Activated T-cell treated with anti-CD3 and anti-CD28 coated beads, Interleukin-2, amount 50 U/mL, for 4 hours (primary cell): ENCODE measurements around the gene HS6ST2. TPM values are rescaled to one million over a fixed set of nuclear protein-coding genes. Genes with fewer than 3 reads are reported as not detected.

ENCODE experiments used
- ATAC-seq, 2 donors: fragments of 200-7000 bp; cut with Tn5 transposase; one replicate each; pipeline ENCODE4 v1.10.0; 2021
- DNase-seq: peaks from one replicate; pipeline ENCODE4 v3.0.0-alpha.2; 2020
- H3K27me3 Mint-ChIP-seq: one replicate; pipeline ENCODE4 v1.8.0; 2021; ENCODE audit warnings: low read depth, mixed read lengths
- H3K36me3 Mint-ChIP-seq: one replicate; pipeline ENCODE4 v1.8.0; 2022; ENCODE audit warnings: mixed read lengths; ENCODE audit not compliant: insufficient read depth
- H3K4me1 Mint-ChIP-seq: one replicate; pipeline ENCODE4 v1.8.0; 2021; ENCODE audit warnings: low read depth, mixed read lengths
- H3K4me3 Mint-ChIP-seq: one replicate; pipeline ENCODE4 v1.8.0; 2021; ENCODE audit warnings: mild to moderate bottlenecking, moderate library complexity, mixed read lengths
- H3K9me3 Mint-ChIP-seq: one replicate; pipeline ENCODE4 v1.8.0; 2021; ENCODE audit warnings: mixed read lengths
- total RNA-seq, 3 donors: library from RNA; stranded (reverse); gene quantifications; one replicate each; pipeline ENCODE4 v1.2.1, GENCODE V29; 2021

The HS6ST2 gene
- total RNA-seq, 3 donors from 2014 or later = 0.63 to 1.4 (median 0.89) TPM

DNA sequence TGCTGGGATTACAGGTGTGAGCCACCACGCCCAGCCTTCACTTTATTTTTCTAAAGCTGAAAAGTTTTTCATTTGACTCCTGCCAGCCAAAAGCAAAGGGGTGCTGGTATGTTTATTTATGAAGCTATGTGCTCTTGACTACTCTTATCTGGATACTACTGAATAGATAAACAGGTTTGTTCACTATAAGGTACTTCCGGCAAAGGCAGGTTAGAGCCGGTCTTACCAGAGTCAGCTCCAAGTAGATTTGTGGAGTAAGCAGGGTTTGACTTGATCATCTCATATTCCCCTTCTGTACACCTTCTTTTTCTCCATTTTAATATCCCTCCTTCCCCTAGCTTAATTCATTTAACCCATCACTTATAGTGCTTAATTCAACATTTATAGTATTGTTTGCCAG lies 294.2 kb downstream of the HS6ST2 start:
- peaks cover 4% of the 10 kb centered on the region for H3K27me3 Mint-ChIP-seq
- H3K36me3 Mint-ChIP-seq = no peaks in the 10 kb centered on the region
- DNase-seq = no peak
- no peak overlapping the region for H3K4me3 Mint-ChIP-seq
- no peaks in the 10 kb centered on the region for H3K4me1 Mint-ChIP-seq
- no peaks in the 10 kb centered on the region for H3K9me3 Mint-ChIP-seq
- ATAC-seq = no peak

DNA sequence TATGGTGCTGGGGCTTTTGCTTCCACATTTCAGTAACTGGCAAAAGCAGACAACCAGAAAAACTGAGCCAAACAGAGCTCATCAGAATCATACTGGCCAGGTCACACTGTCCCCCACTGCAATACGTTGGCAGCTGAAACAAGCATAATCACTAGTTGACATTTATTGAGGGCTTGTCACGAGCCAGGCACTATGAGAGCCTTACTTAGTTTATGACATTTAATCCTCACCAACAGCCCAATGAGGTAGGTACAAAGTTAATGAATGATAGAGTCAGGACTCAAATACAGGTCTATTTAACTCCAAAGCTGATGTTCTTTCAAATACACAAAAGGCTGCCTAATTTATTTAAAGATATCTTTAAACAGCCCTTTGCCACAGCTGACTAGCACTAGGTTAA lies 295.6 kb downstream of the HS6ST2 start:
- no peaks in the 10 kb centered on the region for H3K4me1 Mint-ChIP-seq
- no peak for ATAC-seq
- no peaks in the 10 kb centered on the region for H3K27me3 Mint-ChIP-seq

DNA sequence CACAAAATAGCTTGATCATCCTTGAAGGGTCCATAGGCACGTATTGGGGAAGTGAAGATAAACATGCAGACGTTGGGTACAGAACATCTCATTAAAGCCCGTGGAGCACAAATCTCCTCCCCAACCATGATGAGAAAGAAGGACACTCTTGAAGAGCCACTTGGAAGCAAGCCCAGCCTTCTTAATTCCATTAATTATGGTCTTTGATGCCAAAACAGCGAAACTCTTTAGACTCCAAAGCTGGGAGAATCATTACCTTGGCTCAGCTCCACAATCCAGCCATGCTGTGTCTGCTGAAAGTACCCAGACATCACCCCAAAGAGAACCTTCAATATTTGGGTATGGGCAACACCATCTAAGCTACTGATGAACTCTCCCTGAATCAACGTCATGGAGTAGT lies 300.6 kb downstream of the HS6ST2 start:
- Mint-ChIP-seq H3K27me3 (peaks cover 5% of the 10 kb centered on the region), H3K4me1 (no peaks in the 10 kb centered on the region), H3K4me3 (no peak overlapping the region), H3K36me3 (no peaks in the 10 kb centered on the region), H3K9me3 (no peaks in the 10 kb centered on the region)
- ATAC-seq = no peak
- no peak for DNase-seq

More for the DNA sequence above, 295.6 kb downstream of the HS6ST2 start:
- no peaks in the 10 kb centered on the region for H3K36me3 Mint-ChIP-seq
- H3K4me3 Mint-ChIP-seq = no peak overlapping the region
- H3K9me3 Mint-ChIP-seq = no peaks in the 10 kb centered on the region
- no peak for DNase-seq

DNA sequence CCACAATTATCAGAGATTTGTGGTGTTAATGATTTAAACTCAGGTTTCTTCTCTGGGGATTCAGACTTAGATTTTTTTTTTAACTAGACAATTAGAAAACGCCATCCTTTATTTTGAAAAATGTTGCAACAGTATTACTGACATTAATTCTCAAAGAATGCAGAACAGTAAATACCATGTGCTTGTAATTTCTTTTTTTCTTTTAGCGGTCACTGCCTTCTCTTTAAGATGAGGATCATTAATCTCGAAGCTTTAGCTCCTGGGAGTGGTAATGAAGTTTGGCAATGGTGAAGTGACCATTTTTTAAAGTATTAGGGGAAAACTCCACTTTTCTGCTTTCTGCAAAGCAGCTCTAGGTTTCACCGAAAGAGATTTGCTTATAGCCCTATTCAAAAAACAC lies 305.6 kb downstream of the HS6ST2 start:
- Mint-ChIP-seq H3K27me3 (peaks cover 5% of the 10 kb centered on the region), H3K4me1 (no peaks in the 10 kb centered on the region), H3K9me3 (no peaks in the 10 kb centered on the region), H3K4me3 (no peak overlapping the region), H3K36me3 (no peaks in the 10 kb centered on the region)
- ATAC-seq (no peak), DNase-seq (no peak)

DNA sequence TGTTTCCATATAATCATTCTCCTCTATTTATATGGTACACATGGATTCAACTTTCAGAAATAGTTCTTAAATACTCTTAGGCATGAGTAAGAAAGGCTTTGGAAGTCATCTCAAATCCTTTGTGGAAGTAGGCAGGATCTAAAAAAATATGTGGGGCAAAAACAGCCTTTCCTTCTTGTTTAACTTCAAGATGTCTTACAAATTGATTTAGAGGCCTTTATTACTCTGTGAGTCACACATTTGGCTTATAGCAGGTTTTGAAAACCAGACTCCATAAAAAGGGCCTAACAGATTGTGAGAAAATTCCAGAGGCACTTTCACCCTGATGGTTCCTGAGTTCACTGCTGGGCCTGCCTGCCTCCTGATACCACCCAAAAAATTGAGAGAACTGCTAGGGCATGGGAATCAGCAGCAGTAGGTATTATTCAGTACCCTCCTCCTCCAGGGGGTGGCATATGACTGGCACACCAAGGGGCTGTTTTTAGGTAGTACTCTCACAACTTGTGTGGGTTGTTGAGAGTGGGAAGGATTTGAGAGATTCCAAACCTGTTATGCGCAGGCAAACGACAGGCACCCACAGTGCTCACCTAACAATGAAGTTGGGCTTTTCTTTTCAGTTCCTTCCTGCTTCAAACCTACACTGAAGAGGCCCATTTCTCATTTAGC lies 306.9 kb downstream of the HS6ST2 start:
- ATAC-seq = no peak
- peaks cover 1% of the 10 kb centered on the region for H3K27me3 Mint-ChIP-seq

DNA sequence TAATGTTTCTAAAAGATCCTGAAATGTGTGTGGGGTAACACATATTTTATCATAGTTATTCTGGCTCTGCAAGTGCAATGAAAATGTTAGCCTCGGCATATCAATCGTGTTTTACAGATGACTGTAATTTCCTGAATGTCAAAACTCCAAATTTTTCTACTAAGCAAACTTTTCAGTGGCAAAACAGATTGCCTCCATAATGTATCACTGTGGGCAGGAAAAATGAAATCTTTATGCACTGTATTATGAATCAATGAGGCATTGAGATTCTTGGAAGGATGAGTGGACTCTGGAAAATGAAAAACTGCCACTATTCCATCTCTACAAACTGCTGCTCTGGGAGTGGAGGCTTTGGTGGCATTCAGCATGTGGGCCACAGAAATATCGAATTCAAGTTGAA lies 309.5 kb downstream of the HS6ST2 start:
- Mint-ChIP-seq H3K4me3 (no peak overlapping the region), H3K4me1 (no peaks in the 10 kb centered on the region), H3K27me3 (no peaks in the 10 kb centered on the region), H3K36me3 (no peaks in the 10 kb centered on the region), H3K9me3 (no peaks in the 10 kb centered on the region)
- DNase-seq = no peak
- no peak for ATAC-seq

More for the DNA sequence above, 306.9 kb downstream of the HS6ST2 start:
- no peaks in the 10 kb centered on the region for H3K9me3 Mint-ChIP-seq
- no peak for DNase-seq
- no peak overlapping the region for H3K4me3 Mint-ChIP-seq
- no peaks in the 10 kb centered on the region for H3K4me1 Mint-ChIP-seq
- no peaks in the 10 kb centered on the region for H3K36me3 Mint-ChIP-seq

DNA sequence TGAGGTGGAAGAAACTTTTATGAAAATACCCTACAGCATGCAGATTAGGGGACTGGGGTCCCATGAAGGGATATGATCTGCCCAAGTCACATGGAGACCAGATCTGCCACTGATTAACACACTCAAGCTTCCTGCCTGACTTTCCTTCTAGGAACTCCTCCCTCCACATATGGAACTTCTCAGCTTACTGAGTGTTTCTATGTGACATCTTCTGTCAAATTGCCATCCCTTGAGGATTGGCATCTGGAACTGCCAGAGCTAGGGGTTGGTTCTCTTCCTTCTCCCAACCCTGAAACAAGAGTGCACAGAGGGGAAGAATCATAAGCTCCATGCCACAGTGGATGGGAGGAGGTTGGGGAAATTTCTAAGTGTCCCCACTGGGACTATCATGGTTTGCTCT lies 319.0 kb downstream of the HS6ST2 start:
- DNase-seq (no peak), ATAC-seq (no peak)
- H3K4me3 Mint-ChIP-seq = no peak overlapping the region
- no peaks in the 10 kb centered on the region for H3K9me3 Mint-ChIP-seq
- H3K4me1 Mint-ChIP-seq = no peaks in the 10 kb centered on the region
- no peaks in the 10 kb centered on the region for H3K36me3 Mint-ChIP-seq
- H3K27me3 Mint-ChIP-seq = no peaks in the 10 kb centered on the region

DNA sequence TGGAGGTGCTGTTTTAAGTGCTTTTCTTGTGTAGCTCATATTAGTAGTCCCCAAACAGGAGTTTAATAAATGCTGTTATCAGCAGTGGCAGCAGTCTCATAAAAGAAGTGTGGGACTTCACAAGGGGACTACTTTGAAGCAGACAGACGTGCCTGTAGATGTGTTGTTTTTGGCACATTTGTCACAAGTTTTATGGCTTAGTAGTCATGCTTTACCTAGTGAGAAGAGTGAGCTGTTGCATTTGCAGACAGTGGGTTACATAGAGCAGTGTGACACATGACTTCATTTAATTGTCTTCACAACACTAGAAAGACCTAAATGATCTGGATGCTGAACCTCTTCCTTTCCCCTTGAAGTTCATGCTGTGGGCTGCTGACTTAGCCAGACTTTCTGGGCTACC lies 320.1 kb downstream of the HS6ST2 start:
- Mint-ChIP-seq H3K27me3 (no peaks in the 10 kb centered on the region), H3K9me3 (no peaks in the 10 kb centered on the region), H3K4me3 (no peak overlapping the region), H3K4me1 (no peaks in the 10 kb centered on the region), H3K36me3 (no peaks in the 10 kb centered on the region)
- no peak for ATAC-seq
- DNase-seq = no peak

DNA sequence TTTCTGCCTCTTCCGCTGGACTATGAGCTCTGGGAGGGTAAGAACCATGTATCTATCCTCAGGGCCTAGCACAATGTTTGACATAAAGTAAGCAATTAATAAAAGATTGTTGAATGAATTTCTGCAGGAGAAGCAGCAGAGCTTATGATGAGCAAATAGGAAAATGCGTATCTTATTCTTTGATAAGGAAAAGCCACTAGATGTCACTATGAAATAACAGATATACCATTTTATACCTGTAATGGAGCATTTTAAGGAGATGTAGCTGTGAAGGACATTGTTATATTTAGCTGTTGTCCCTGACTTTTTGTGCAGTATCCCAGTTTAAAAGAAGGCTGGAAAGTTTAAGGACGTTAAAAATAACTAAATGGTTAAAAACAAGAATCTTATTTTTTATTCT lies 322.3 kb downstream of the HS6ST2 start:
- no peak overlapping the region for H3K4me3 Mint-ChIP-seq
- H3K9me3 Mint-ChIP-seq = no peaks in the 10 kb centered on the region
- ATAC-seq (no peak), DNase-seq (no peak)
- H3K27me3 Mint-ChIP-seq = no peaks in the 10 kb centered on the region
- H3K36me3 Mint-ChIP-seq = no peaks in the 10 kb centered on the region
- H3K4me1 Mint-ChIP-seq = no peaks in the 10 kb centered on the region

DNA sequence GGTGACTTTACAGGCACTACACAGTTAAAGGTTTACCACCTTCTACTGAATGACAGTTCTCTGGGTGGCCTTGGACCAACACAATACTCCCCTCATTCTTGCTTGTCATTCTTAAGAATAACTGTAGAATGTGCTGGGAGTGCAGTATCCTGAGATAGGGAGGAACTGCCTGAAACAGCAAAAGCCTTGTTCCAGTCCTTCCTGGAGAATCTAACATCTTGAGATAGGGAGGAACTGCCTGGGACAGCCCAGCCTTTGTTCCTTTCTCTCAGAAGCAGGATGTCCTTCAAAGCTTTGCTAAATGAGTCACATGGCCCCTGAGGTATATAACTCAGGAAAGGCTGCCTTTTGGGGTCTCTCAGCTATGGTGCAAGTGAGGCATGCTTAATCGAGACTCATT lies 323.9 kb downstream of the HS6ST2 start:
- ATAC-seq (no peak), DNase-seq (no peak)
- Mint-ChIP-seq H3K4me1 (no peaks in the 10 kb centered on the region), H3K36me3 (no peaks in the 10 kb centered on the region), H3K27me3 (no peaks in the 10 kb centered on the region), H3K4me3 (no peak overlapping the region), H3K9me3 (no peaks in the 10 kb centered on the region)

DNA sequence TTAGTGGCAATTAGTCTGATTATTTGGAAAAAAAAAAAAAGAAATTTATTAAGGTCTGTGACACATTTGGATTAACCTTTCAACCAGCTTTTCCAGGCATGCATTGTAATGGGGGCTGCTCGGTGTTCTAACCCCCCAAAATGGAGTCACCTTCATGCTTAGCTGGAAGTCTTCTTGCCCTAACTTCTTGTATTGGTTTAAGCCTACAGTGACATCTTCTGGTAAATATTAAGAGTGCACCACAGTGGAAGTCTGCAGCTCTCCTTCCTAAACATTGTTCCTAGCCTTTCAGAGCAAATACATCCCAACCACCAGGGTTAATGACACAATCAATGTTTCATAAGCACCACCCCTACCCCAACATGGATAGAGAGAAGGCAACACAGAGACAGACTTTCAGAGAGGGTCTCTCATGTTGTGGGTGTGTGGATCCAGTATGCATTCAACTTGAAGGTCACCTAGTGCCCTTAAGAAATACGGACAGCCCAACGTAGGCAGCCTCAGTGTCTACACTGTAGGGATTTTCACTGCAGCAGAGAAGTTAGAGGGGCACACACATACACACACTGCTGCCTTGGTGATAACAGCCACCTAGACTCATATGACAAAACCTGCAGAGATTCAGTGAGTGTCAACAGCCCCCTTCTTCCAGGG lies 326.7 kb downstream of the HS6ST2 start:
- Mint-ChIP-seq H3K27me3 (no peaks in the 10 kb centered on the region), H3K4me3 (no peak overlapping the region), H3K36me3 (no peaks in the 10 kb centered on the region), H3K4me1 (no peaks in the 10 kb centered on the region), H3K9me3 (no peaks in the 10 kb centered on the region)
- ATAC-seq (peak; percentile 30 to 46), DNase-seq (no peak)

DNA sequence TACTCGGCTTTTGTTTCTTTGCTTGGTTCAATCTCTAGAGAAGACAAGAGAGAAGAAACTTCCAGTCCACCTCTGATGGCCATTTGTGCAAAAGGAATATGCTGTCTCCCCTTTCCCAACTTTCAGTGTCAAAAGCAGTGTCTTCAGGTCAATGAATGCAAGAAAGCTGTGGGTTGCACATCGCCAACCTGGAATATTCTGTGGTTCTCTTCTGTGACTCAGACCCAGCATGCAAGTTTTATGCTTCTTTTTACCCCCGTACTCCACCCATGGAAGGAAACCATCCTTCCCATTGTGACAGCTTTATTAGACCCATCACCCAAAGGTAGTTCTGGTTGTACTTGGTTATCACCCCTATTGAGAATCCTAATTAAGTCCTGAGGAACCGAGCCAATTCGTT lies 334.0 kb downstream of the HS6ST2 start:
- Mint-ChIP-seq H3K27me3 (peaks cover 3% of the 10 kb centered on the region), H3K4me3 (no peak overlapping the region), H3K4me1 (peaks cover 3% of the 10 kb centered on the region), H3K36me3 (no peaks in the 10 kb centered on the region), H3K9me3 (no peaks in the 10 kb centered on the region)
- ATAC-seq (no peak), DNase-seq (no peak)

DNA sequence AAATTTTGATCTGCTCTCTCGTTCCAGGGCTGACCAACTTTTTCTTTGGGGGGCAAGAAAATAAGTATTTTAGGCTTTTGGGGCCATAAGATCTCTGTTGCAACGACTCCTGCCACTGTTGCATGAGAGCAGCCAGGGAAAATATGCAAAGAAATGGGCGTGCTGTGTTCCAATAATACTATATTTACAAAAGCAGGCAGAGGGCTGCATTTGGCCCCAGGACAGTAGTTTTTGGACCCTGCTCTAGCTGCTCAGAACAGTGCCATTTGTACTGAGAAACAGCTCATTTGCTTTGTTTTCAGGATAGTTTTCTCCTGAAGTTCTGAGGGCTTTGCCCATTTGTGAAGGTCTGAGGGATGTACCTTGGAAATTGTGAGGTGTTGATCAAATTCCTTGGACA lies 334.5 kb downstream of the HS6ST2 start:
- DNase-seq (no peak), ATAC-seq (no peak)
- peaks cover 3% of the 10 kb centered on the region for H3K4me1 Mint-ChIP-seq
- no peaks in the 10 kb centered on the region for H3K36me3 Mint-ChIP-seq
- H3K27me3 Mint-ChIP-seq = peaks cover 3% of the 10 kb centered on the region
- H3K9me3 Mint-ChIP-seq = no peaks in the 10 kb centered on the region
- no peak overlapping the region for H3K4me3 Mint-ChIP-seq

DNA sequence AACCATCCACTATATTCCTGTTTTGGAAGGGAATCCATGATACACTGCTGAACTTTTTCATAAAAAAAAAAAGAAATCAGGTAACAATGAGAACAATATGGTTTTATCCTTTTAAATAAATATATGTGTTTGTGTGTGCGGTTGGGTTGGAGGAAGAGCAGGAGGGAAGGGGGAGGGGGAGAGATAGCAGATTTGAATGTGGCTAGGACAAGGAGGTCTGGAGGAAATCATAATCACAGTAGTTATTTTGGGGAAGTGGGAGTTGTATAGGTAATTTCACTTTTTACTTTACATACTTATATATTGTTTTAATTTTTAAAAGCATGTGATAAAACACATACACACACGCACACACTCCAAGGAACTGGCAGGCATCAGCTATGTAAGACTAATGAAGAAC lies 335.1 kb downstream of the HS6ST2 start:
- Mint-ChIP-seq H3K4me1 (peaks cover 3% of the 10 kb centered on the region), H3K9me3 (no peaks in the 10 kb centered on the region), H3K27me3 (peaks cover 3% of the 10 kb centered on the region), H3K4me3 (no peak overlapping the region), H3K36me3 (no peaks in the 10 kb centered on the region)
- ATAC-seq (no peak), DNase-seq (no peak)

DNA sequence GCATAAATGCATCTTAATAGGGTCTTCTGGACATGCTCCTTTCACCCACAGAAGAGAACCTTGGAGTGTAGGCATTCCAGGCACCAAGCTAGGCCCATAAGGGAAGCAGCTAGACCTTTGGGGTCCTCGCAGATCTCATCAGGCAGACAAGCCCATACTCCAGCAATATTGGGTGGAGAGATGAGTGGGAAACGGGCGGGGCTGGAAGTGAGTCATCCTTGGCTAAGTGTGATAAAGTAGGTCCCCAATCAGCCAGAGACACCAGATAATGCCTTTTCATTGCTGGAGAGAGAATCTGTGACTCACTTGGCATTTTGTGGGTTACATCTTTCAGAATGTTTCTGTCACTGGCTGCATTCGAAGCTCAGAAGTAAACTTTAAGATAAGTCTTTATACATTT lies 336.3 kb downstream of the HS6ST2 start:
- H3K4me3 Mint-ChIP-seq = no peak overlapping the region
- peaks cover 3% of the 10 kb centered on the region for H3K4me1 Mint-ChIP-seq
- ATAC-seq = peak; percentile 94 to 97
- H3K9me3 Mint-ChIP-seq = no peaks in the 10 kb centered on the region
- H3K36me3 Mint-ChIP-seq = no peaks in the 10 kb centered on the region
- H3K27me3 Mint-ChIP-seq = peaks cover 3% of the 10 kb centered on the region
- DNase-seq = peak; percentile 12
